ENCODE results near the gene PIPOX. TPM values are rescaled to one million over a fixed set of nuclear protein-coding genes. Genes with fewer than 3 reads are reported as not detected.

The PIPOX gene
- total and polyA plus RNA-seq, 9 of the 15 experiments (the other 6 are each of a cell fraction or from before 2014, with no cell fraction given), result 0.15 to 2.2 (median 0.58) TPM; not detected in 2

- Histone ChIP-seq H3K9me1 (ENCODE audit: control insufficient read depth, insufficient read depth, low read length) (peaks cover 2% of the 10 kb centered on the region), H3K36me3 (ENCODE audit: control insufficient read depth, insufficient read depth, low read length) (peaks cover 74% of the 10 kb centered on the region; the same call in 2 of the 3 replicates), H3K4me3 (no peak overlapping the region), H3K4me1 (replicated peaks in 1 of 2; ENCODE audit: control insufficient read depth in 2 of 2, insufficient read depth in 2 of 2, low read length in 2 of 2) (no peaks in the 10 kb centered on the region), H4K20me1 (replicated peaks; ENCODE audit: control insufficient read depth, insufficient read depth, low read length) (0 out of 2 replicates have a peak, but pooled peaks cover 3% of the 10 kb centered on the region), H3K27me3 (ENCODE audit: control insufficient read depth in 2 of 2, insufficient read depth in 2 of 2, low read length in 2 of 2) (no peaks in the 10 kb centered on the region), H2AFZ (ENCODE audit: low read depth, low read length) (no peak overlapping the region), H3K9ac (ENCODE audit: insufficient read depth in 1 of 2, low read depth in 2 of 2, low read length in 2 of 2) (no peak overlapping the region), H3K79me2 (ENCODE audit: control insufficient read depth, insufficient read depth, low read length) (no peaks in the 10 kb centered on the region), H3K4me2 (ENCODE audit: insufficient read depth, low read length) (no peak overlapping the region), H3K27ac (ENCODE audit: extremely low read depth, low read depth, low read length) (no peak overlapping the region), H3K9me3 (replicated peaks; ENCODE audit: control insufficient read depth, insufficient read depth, low read depth, low read length) (no peaks in the 10 kb centered on the region)
- no peak for ATAC-seq
- WGBS (ENCODE audit: insufficient coverage, low coverage, missing lambda C conversion rate), result 82% methylated on average over 10 of the region's 12 CpGs
- BruUV-seq (replicated peaks), result no TSS peak
- CTCF ChIA-PET (ENCODE audit: low intra/inter-chr PET ratio), result no interaction called here
- intact Hi-C loops (cut with micrococcal nuclease), result no loop called here
- no peak for TF ChIP-seq ELF2 (CRISPR knock-in tag; IDR thresholded peaks at IDR 0.05)
- no peak for DNase-seq (ENCODE audit: extremely low read depth in 1 of 4, low spot score in 3 of 4)
- POLR2A ChIA-PET, result interaction anchor here (0.6 to 1.8 kb wide), 2 partner anchors 13 to 615 kb away, joined by 3 to 5 read pairs; no protein-coding TSS in a partner anchor
- FAIRE-seq, result no peak
- in situ Hi-C loops (cut with MboI), result no loop called here
These were observed 42.3 kb downstream of the PIPOX start for GRCh38 chr17:29085223-29085622.

- Histone ChIP-seq H3K4me2 (ENCODE audit: insufficient read depth, low read length) (no peak overlapping the region), H3K36me3 (ENCODE audit: control insufficient read depth, insufficient read depth, low read length) (peaks cover 76% of the 10 kb centered on the region; the same call in 2 of the 3 replicates), H2AFZ (ENCODE audit: low read depth, low read length) (no peak overlapping the region), H3K9me3 (replicated peaks; ENCODE audit: control insufficient read depth, insufficient read depth, low read depth, low read length) (no peaks in the 10 kb centered on the region), H3K9ac (ENCODE audit: insufficient read depth in 1 of 2, low read depth in 2 of 2, low read length in 2 of 2) (no peak overlapping the region), H4K20me1 (replicated peaks; ENCODE audit: control insufficient read depth, insufficient read depth, low read length) (0 out of 2 replicates have a peak, but pooled peaks cover 3% of the 10 kb centered on the region), H3K79me2 (ENCODE audit: control insufficient read depth, insufficient read depth, low read length) (no peaks in the 10 kb centered on the region), H3K27ac (ENCODE audit: extremely low read depth, low read depth, low read length) (no peak overlapping the region), H3K9me1 (ENCODE audit: control insufficient read depth, insufficient read depth, low read length) (peaks cover 2% of the 10 kb centered on the region), H3K27me3 (ENCODE audit: control insufficient read depth in 2 of 2, insufficient read depth in 2 of 2, low read length in 2 of 2) (no peaks in the 10 kb centered on the region), H3K4me3 (no peak overlapping the region), H3K4me1 (replicated peaks in 1 of 2; ENCODE audit: control insufficient read depth in 2 of 2, insufficient read depth in 2 of 2, low read length in 2 of 2) (no peaks in the 10 kb centered on the region)
- CTCF ChIA-PET (ENCODE audit: low intra/inter-chr PET ratio), result no interaction called here
- intact Hi-C loops (cut with micrococcal nuclease), result no loop called here
- FAIRE-seq (no peak), DNase-seq (ENCODE audit: extremely low read depth in 1 of 4, low spot score in 3 of 4) (no peak), ATAC-seq (no peak)
- WGBS (ENCODE audit: insufficient coverage, low coverage, missing lambda C conversion rate), result 89% methylated on average over 15 of the region's 19 CpGs
- in situ Hi-C loops (cut with MboI), result no loop called here
- POLR2A ChIA-PET, result interaction anchor here (0.8 to 1.0 kb wide), 2 partner anchors 14 to 137 kb away, joined by 4 read pairs; no protein-coding TSS in a partner anchor
- BruUV-seq (replicated peaks), result no TSS peak
- TF ChIP-seq, protein P1, sequence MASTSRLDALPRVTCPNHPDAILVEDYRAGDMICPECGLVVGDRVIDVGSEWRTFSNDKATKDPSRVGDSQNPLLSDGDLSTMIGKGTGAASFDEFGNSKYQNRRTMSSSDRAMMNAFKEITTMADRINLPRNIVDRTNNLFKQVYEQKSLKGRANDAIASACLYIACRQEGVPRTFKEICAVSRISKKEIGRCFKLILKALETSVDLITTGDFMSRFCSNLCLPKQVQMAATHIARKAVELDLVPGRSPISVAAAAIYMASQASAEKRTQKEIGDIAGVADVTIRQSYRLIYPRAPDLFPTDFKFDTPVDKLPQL (IDR thresholded peaks at IDR 0.05; ENCODE audit: extremely low read depth, insufficient read length), result no peak
- TF ChIP-seq SMARCE1 (IDR thresholded peaks at IDR 0.05) (no peak), MAFG (tag; conservative IDR thresholded peaks at IDR 0.05) (no peak), CBX2 (IDR thresholded peaks at IDR 0.05; ENCODE audit: insufficient read depth, low read length, poor library complexity, severe bottlenecking) (no peak), POLR2A (conservative IDR thresholded peaks at IDR 0.05) (no peak), BRF1 (IDR thresholded peaks at IDR 0.05; ENCODE audit: borderline replicate concordance, extremely low read depth, insufficient read length) (no peak), ELF1 (tag; IDR thresholded peaks at IDR 0.05) (no peak)
These were observed 43.8 kb downstream of the PIPOX start for GRCh38 chr17:29086628-29087332.

Data from K562 (cell line).